Measurements from ENCODE around the gene CHMP4A. TPM values are rescaled to one million over a fixed set of nuclear protein-coding genes. Genes with fewer than 3 reads are reported as not detected.

Gene CHMP4A
- total and polyA plus RNA-seq, 2 of the 13 experiments (the other 11 are each of a cell fraction or from before 2014, with no cell fraction given): 83.6 to 113 TPM

- peak; percentile 100 for TF ChIP-seq TFE3 (CRISPR knock-in tag; IDR thresholded peaks at IDR 0.05)
- peak; percentile 95 for TF ChIP-seq ATF6 (CRISPR knock-in tag; conservative IDR thresholded peaks at IDR 0.05)
- peak; percentile 95 for TF ChIP-seq ZNF205 (CRISPR knock-in tag; IDR thresholded peaks at IDR 0.05)
- TF ChIP-seq ZNF275 (CRISPR knock-in tag; IDR thresholded peaks at IDR 0.05; ENCODE audit: borderline replicate concordance): peak; percentile 87; the same call in 1 of the 2 replicates
- TF ChIP-seq ZNF343 (CRISPR knock-in tag; IDR thresholded peaks at IDR 0.05): peak; percentile 98
- TF ChIP-seq DNMT1 (CRISPR knock-in tag; IDR thresholded peaks at IDR 0.05): no peak; the same call in 1 of the 2 replicates
- peak; percentile 55; the same call in 1 of the 2 replicates for TF ChIP-seq MAFF (IDR thresholded peaks at IDR 0.05; ENCODE audit: low read depth, low read length)
- peak; percentile 94 for TF ChIP-seq ARNTL (CRISPR knock-in tag; IDR thresholded peaks at IDR 0.05)
- TF ChIP-seq FOXK1 (CRISPR knock-in tag; IDR thresholded peaks at IDR 0.05; ENCODE audit: borderline replicate concordance, low read depth): peak; percentile 96
- no peak; the same call in 1 of the 2 replicates for TF ChIP-seq TEF (CRISPR knock-in tag; IDR thresholded peaks at IDR 0.05)
- no peak; the same call in 1 of the 2 replicates for TF ChIP-seq DR1 (CRISPR knock-in tag; IDR thresholded peaks at IDR 0.05)
- TF ChIP-seq IKZF4 (CRISPR knock-in tag; IDR thresholded peaks at IDR 0.05; ENCODE audit: borderline replicate concordance, low read depth, not compliant biosample characterization): peak; percentile 71
- TF ChIP-seq PHF8 (CRISPR knock-in tag; IDR thresholded peaks at IDR 0.05): peak; percentile 81
- TF ChIP-seq REL (CRISPR knock-in tag; conservative IDR thresholded peaks at IDR 0.05): peak; percentile 70; the same call in 1 of the 2 replicates
- TF ChIP-seq ZNF30 (CRISPR knock-in tag; IDR thresholded peaks at IDR 0.05): no peak
- peak; percentile 40; the same call in 1 of the 2 replicates for TF ChIP-seq ZNF33B (CRISPR knock-in tag; IDR thresholded peaks at IDR 0.05)
- peak; percentile 97 for TF ChIP-seq RFXANK (CRISPR knock-in tag; IDR thresholded peaks at IDR 0.05)
- TF ChIP-seq ZNF546 (CRISPR knock-in tag; conservative IDR thresholded peaks at IDR 0.05): peak; percentile 89
- peak; percentile 88 for TF ChIP-seq ZNF317 (CRISPR knock-in tag; IDR thresholded peaks at IDR 0.05)
- TF ChIP-seq ZFP36L2 (CRISPR knock-in tag; IDR thresholded peaks at IDR 0.05): peak; percentile 97
- no peak for TF ChIP-seq ZKSCAN5 (CRISPR knock-in tag; IDR thresholded peaks at IDR 0.05)
- TF ChIP-seq ZFP91 (CRISPR knock-in tag; IDR thresholded peaks at IDR 0.05; ENCODE audit: borderline replicate concordance): peak; percentile 99
- TF ChIP-seq DMAP1 (CRISPR knock-in tag; IDR thresholded peaks at IDR 0.05): peak; percentile 100
These were observed 52.2 kb downstream of the CHMP4A start, which contains the start of gene IRF9 (continued) for GRCh38 chr14:24160850-24161804.

All from HepG2 (cell line).